ENCODE data around the gene KCTD4.

KCTD4 gene

GRCh38 chr13:45240143-45240542 lies 39.3 kb upstream of the KCTD4 start:
- Histone ChIP-seq H3K79me2 (ENCODE audit: control insufficient read depth, insufficient read depth, low read length) (no peaks in the 10 kb centered on the region), H3K9ac (ENCODE audit: low read length) (no peak overlapping the region), H3K4me1 (ENCODE audit: control insufficient read depth, low read depth, low read length) (no peaks in the 10 kb centered on the region), H2AK5ac (ENCODE audit: low read length) (no peak overlapping the region), H4K8ac (ENCODE audit: low read depth, low read length) (no peak overlapping the region), H3K27me3 (ENCODE audit: insufficient read depth, low read length, poor library complexity) (no peaks in the 10 kb centered on the region), H4K5ac (ENCODE audit: low read length) (no peak overlapping the region), H2BK5ac (ENCODE audit: low read length) (no peak overlapping the region), H3K56ac (ENCODE audit: low read length) (no peak overlapping the region), H3K36me3 (ENCODE audit: control insufficient read depth, insufficient read depth, low read length) (no peaks in the 10 kb centered on the region), H2BK15ac (replicated peaks; ENCODE audit: low read depth) (no peak overlapping the region), H3K4me3 (ENCODE audit: low read length) (no peak overlapping the region), H3K18ac (ENCODE audit: low read length) (no peak overlapping the region), H3K23ac (ENCODE audit: low read length) (no peak overlapping the region), H3K4me2 (ENCODE audit: low read length) (no peak overlapping the region), H3K79me1 (ENCODE audit: low read length) (peaks cover 3% of the 10 kb centered on the region), H3K27ac (ENCODE audit: low read depth, low read length) (no peak overlapping the region), H3K4ac (ENCODE audit: low read depth, low read length) (no peak overlapping the region), H2BK120ac (ENCODE audit: low read depth, low read length) (no peak overlapping the region)
- DNase-seq, result no peak

GRCh38 chr13:45238945-45239795 lies 38.3 kb upstream of the KCTD4 start:
- H3K4me3 ChIP-seq (ENCODE audit: low read length), result no peak overlapping the region
- H3K4ac ChIP-seq (ENCODE audit: low read depth, low read length), result no peak overlapping the region
- H3K27me3 ChIP-seq (ENCODE audit: insufficient read depth, low read length, poor library complexity), result no peaks in the 10 kb centered on the region
- no peak overlapping the region for H3K23ac ChIP-seq (ENCODE audit: low read length)
- no peaks in the 10 kb centered on the region for H3K36me3 ChIP-seq (ENCODE audit: control insufficient read depth, insufficient read depth, low read length)
- no peak overlapping the region for H2BK120ac ChIP-seq (ENCODE audit: low read depth, low read length)
- H3K27ac ChIP-seq (ENCODE audit: low read depth, low read length), result no peak overlapping the region
- peaks cover 3% of the 10 kb centered on the region for H3K79me1 ChIP-seq (ENCODE audit: low read length)
- no peak overlapping the region for H2BK15ac ChIP-seq (replicated peaks; ENCODE audit: low read depth)
- no peak overlapping the region for H3K4me2 ChIP-seq (ENCODE audit: low read length)
- no peak overlapping the region for H2AK5ac ChIP-seq (ENCODE audit: low read length)
- no peak overlapping the region for H4K5ac ChIP-seq (ENCODE audit: low read length)
- no peak overlapping the region for H3K18ac ChIP-seq (ENCODE audit: low read length)
- no peak overlapping the region for H4K8ac ChIP-seq (ENCODE audit: low read depth, low read length)
- DNase-seq, result no peak
- no CpG with 5 or more reads among the region's 4 CpGs for WGBS (ENCODE audit: extremely low coverage, insufficient coverage, low lambda C conversion rate)
- H3K56ac ChIP-seq (ENCODE audit: low read length), result no peak overlapping the region
- H3K4me1 ChIP-seq (ENCODE audit: control insufficient read depth, low read depth, low read length), result no peaks in the 10 kb centered on the region
- no peak overlapping the region for H2BK5ac ChIP-seq (ENCODE audit: low read length)
- H3K79me2 ChIP-seq (ENCODE audit: control insufficient read depth, insufficient read depth, low read length), result no peaks in the 10 kb centered on the region
- H3K9ac ChIP-seq (ENCODE audit: low read length), result no peak overlapping the region

GRCh38 chr13:45232591-45232990 lies 31.7 kb upstream of the KCTD4 start:
- no peak overlapping the region for H3K23ac ChIP-seq (ENCODE audit: low read length)
- no peak overlapping the region for H3K4me2 ChIP-seq (ENCODE audit: low read length)
- no peak overlapping the region for H3K4me3 ChIP-seq (ENCODE audit: low read length)
- no peak overlapping the region for H3K18ac ChIP-seq (ENCODE audit: low read length)
- no CpG with 5 or more reads among the region's 2 CpGs for WGBS (ENCODE audit: extremely low coverage, insufficient coverage, low lambda C conversion rate)
- H3K4me1 ChIP-seq (ENCODE audit: control insufficient read depth, low read depth, low read length), result no peaks in the 10 kb centered on the region
- no peak overlapping the region for H2BK15ac ChIP-seq (replicated peaks; ENCODE audit: low read depth)
- no peak overlapping the region for H3K56ac ChIP-seq (ENCODE audit: low read length)
- no peak overlapping the region for H4K5ac ChIP-seq (ENCODE audit: low read length)
- H3K36me3 ChIP-seq (ENCODE audit: control insufficient read depth, insufficient read depth, low read length), result no peaks in the 10 kb centered on the region
- no peak overlapping the region for H3K9ac ChIP-seq (ENCODE audit: low read length)
- H3K4ac ChIP-seq (ENCODE audit: low read depth, low read length), result no peak overlapping the region
- H3K79me2 ChIP-seq (ENCODE audit: control insufficient read depth, insufficient read depth, low read length), result no peaks in the 10 kb centered on the region
- no peaks in the 10 kb centered on the region for H3K79me1 ChIP-seq (ENCODE audit: low read length)
- H2BK120ac ChIP-seq (ENCODE audit: low read depth, low read length), result no peak overlapping the region
- H2BK5ac ChIP-seq (ENCODE audit: low read length), result no peak overlapping the region
- H2AK5ac ChIP-seq (ENCODE audit: low read length), result no peak overlapping the region
- no peak overlapping the region for H3K27ac ChIP-seq (ENCODE audit: low read depth, low read length)
- no peak overlapping the region for H4K8ac ChIP-seq (ENCODE audit: low read depth, low read length)
- no peak for DNase-seq
- H3K27me3 ChIP-seq (ENCODE audit: insufficient read depth, low read length, poor library complexity), result no peaks in the 10 kb centered on the region

GRCh38 chr13:45231722-45232121 lies 30.9 kb upstream of the KCTD4 start:
- no peak overlapping the region for H3K23ac ChIP-seq (ENCODE audit: low read length)
- no CpG with 5 or more reads among the region's 1 CpG for WGBS (ENCODE audit: extremely low coverage, insufficient coverage, low lambda C conversion rate)

GRCh38 chr13:45231305-45231704 lies 30.5 kb upstream of the KCTD4 start:
- Histone ChIP-seq H2BK5ac (ENCODE audit: low read length) (no peak overlapping the region), H3K36me3 (ENCODE audit: control insufficient read depth, insufficient read depth, low read length) (no peaks in the 10 kb centered on the region), H3K4ac (ENCODE audit: low read depth, low read length) (no peak overlapping the region), H3K79me2 (ENCODE audit: control insufficient read depth, insufficient read depth, low read length) (no peaks in the 10 kb centered on the region), H3K56ac (ENCODE audit: low read length) (no peak overlapping the region), H2AK5ac (ENCODE audit: low read length) (no peak overlapping the region), H3K4me1 (ENCODE audit: control insufficient read depth, low read depth, low read length) (no peaks in the 10 kb centered on the region), H2BK15ac (replicated peaks; ENCODE audit: low read depth) (no peak overlapping the region), H4K8ac (ENCODE audit: low read depth, low read length) (no peak overlapping the region), H2BK120ac (ENCODE audit: low read depth, low read length) (no peak overlapping the region), H3K23ac (ENCODE audit: low read length) (no peak overlapping the region), H3K4me3 (ENCODE audit: low read length) (no peak overlapping the region), H3K9ac (ENCODE audit: low read length) (no peak overlapping the region), H3K4me2 (ENCODE audit: low read length) (no peak overlapping the region), H3K79me1 (ENCODE audit: low read length) (no peaks in the 10 kb centered on the region), H4K5ac (ENCODE audit: low read length) (no peak overlapping the region), H3K27ac (ENCODE audit: low read depth, low read length) (no peak overlapping the region), H3K27me3 (ENCODE audit: insufficient read depth, low read length, poor library complexity) (no peaks in the 10 kb centered on the region), H3K18ac (ENCODE audit: low read length) (no peak overlapping the region)
- no CpG with 5 or more reads among the region's 4 CpGs for WGBS (ENCODE audit: extremely low coverage, insufficient coverage, low lambda C conversion rate)
- DNase-seq, result no peak

More at GRCh38 chr13:45231722-45232121, 30.9 kb upstream of the KCTD4 start:
- no peak overlapping the region for H2BK120ac ChIP-seq (ENCODE audit: low read depth, low read length)
- no peak overlapping the region for H3K27ac ChIP-seq (ENCODE audit: low read depth, low read length)
- H4K8ac ChIP-seq (ENCODE audit: low read depth, low read length), result no peak overlapping the region
- no peaks in the 10 kb centered on the region for H3K27me3 ChIP-seq (ENCODE audit: insufficient read depth, low read length, poor library complexity)
- no peaks in the 10 kb centered on the region for H3K36me3 ChIP-seq (ENCODE audit: control insufficient read depth, insufficient read depth, low read length)
- no peak overlapping the region for H3K9ac ChIP-seq (ENCODE audit: low read length)
- no peak overlapping the region for H4K5ac ChIP-seq (ENCODE audit: low read length)
- DNase-seq, result peak; percentile 64
- no peak overlapping the region for H3K56ac ChIP-seq (ENCODE audit: low read length)
- H3K4me3 ChIP-seq (ENCODE audit: low read length), result no peak overlapping the region
- H3K18ac ChIP-seq (ENCODE audit: low read length), result no peak overlapping the region
- H3K79me2 ChIP-seq (ENCODE audit: control insufficient read depth, insufficient read depth, low read length), result no peaks in the 10 kb centered on the region
- H2BK5ac ChIP-seq (ENCODE audit: low read length), result no peak overlapping the region
- no peak overlapping the region for H2AK5ac ChIP-seq (ENCODE audit: low read length)
- no peaks in the 10 kb centered on the region for H3K79me1 ChIP-seq (ENCODE audit: low read length)
- H3K4ac ChIP-seq (ENCODE audit: low read depth, low read length), result no peak overlapping the region
- H2BK15ac ChIP-seq (replicated peaks; ENCODE audit: low read depth), result no peak overlapping the region
- no peaks in the 10 kb centered on the region for H3K4me1 ChIP-seq (ENCODE audit: control insufficient read depth, low read depth, low read length)
- no peak overlapping the region for H3K4me2 ChIP-seq (ENCODE audit: low read length)

- Histone ChIP-seq H4K5ac (ENCODE audit: low read length) (no peak overlapping the region), H3K23ac (ENCODE audit: low read length) (no peak overlapping the region), H3K27me3 (ENCODE audit: insufficient read depth, low read length, poor library complexity) (no peaks in the 10 kb centered on the region), H3K36me3 (ENCODE audit: control insufficient read depth, insufficient read depth, low read length) (no peaks in the 10 kb centered on the region), H3K4me1 (ENCODE audit: control insufficient read depth, low read depth, low read length) (no peaks in the 10 kb centered on the region), H3K9ac (ENCODE audit: low read length) (no peak overlapping the region), H2BK120ac (ENCODE audit: low read depth, low read length) (no peak overlapping the region), H3K18ac (ENCODE audit: low read length) (no peak overlapping the region), H3K27ac (ENCODE audit: low read depth, low read length) (no peak overlapping the region), H3K79me1 (ENCODE audit: low read length) (peaks cover 2% of the 10 kb centered on the region), H3K79me2 (ENCODE audit: control insufficient read depth, insufficient read depth, low read length) (no peaks in the 10 kb centered on the region), H2BK15ac (replicated peaks; ENCODE audit: low read depth) (no peak overlapping the region), H2BK5ac (ENCODE audit: low read length) (no peak overlapping the region), H4K8ac (ENCODE audit: low read depth, low read length) (no peak overlapping the region), H3K4ac (ENCODE audit: low read depth, low read length) (no peak overlapping the region), H2AK5ac (ENCODE audit: low read length) (no peak overlapping the region), H3K4me3 (ENCODE audit: low read length) (no peak overlapping the region), H3K56ac (ENCODE audit: low read length) (no peak overlapping the region), H3K4me2 (ENCODE audit: low read length) (no peak overlapping the region)
- no CpG with 5 or more reads among the region's 4 CpGs for WGBS (ENCODE audit: extremely low coverage, insufficient coverage, low lambda C conversion rate)
- no peak for DNase-seq
These were observed 28.3 kb upstream of the KCTD4 start for GRCh38 chr13:45229172-45229571.

All from mesendoderm (in vitro differentiated cells).